Colonic mucosa (tissue), 4 donors: Measurements from ENCODE around the gene RAB6C. TPM values are rescaled to one million over a fixed set of nuclear protein-coding genes. Genes with fewer than 3 reads are reported as not detected.
"Not testable (repeated sequence)": the region's sequence is repeated elsewhere in the genome, so short reads cannot be mapped to it uniquely, and the experiment has no call there.

Source experiments
- DNase-seq: peaks from one replicate; pipeline ENCODE4 v3.0.0-alpha.2; 2020
- H3K27ac ChIP-seq: fragments of 200-600 bp; one replicate; pipeline ENCODE4 v1.8.0; 2021
- H3K27me3 ChIP-seq: fragments of 200-600 bp; one replicate; pipeline ENCODE4 v1.8.0; 2021
- H3K36me3 ChIP-seq: fragments of 200-600 bp; one replicate; pipeline ENCODE4 v1.8.0; 2021
- H3K4me1 ChIP-seq: fragments of 200-600 bp; one replicate; pipeline ENCODE4 v1.8.0; 2021; ENCODE audit warnings: mild to moderate bottlenecking
- H3K4me3 ChIP-seq: fragments of 200-600 bp; one replicate; pipeline ENCODE4 v1.8.0; 2021
- H3K9ac ChIP-seq, 2 donors: one replicate each; pipeline ENCODE4 v1.7.0; 2013; ENCODE audit warnings: control low read depth in 2 of 2, low read depth in 2 of 2, low read length in 2 of 2
- H3K9me3 ChIP-seq: fragments of 200-600 bp; one replicate; pipeline ENCODE4 v1.8.0; 2021
- intact Hi-C: fragments of 100-400 bp; cut with DNase I; formaldehyde crosslinking; loops from one replicate; pipeline ENCODE4 v1.14.1; 2022
- total RNA-seq, 2 donors: library from RNA; stranded (reverse); fragmentation: NEBNext Ultra II Directional in 1 of 2; extraction: Animal tissue kit (Norgen Biotek cat#: 25700) in 1 of 2; gene quantifications; one replicate each; pipeline ENCODE4 v1.2.1, GENCODE V29; 2021
- TF ChIP-seq, protein P1 (sequence below): fragments of 200-600 bp; IDR thresholded peaks from one replicate; pipeline ENCODE4 v1.8.0; 2022; ENCODE audit warnings: antibody characterized with exemption, mild to moderate bottlenecking
- donor health status: healthy.
- donor health status: DM: no; HTN: no; CAD: no.
- donor health status: DM: no; HTN: no; CAD: no.

Gene RAB6C
- total RNA-seq, 2 donors from 2014 or later = 0.08 TPM; not detected in 1

DNA sequence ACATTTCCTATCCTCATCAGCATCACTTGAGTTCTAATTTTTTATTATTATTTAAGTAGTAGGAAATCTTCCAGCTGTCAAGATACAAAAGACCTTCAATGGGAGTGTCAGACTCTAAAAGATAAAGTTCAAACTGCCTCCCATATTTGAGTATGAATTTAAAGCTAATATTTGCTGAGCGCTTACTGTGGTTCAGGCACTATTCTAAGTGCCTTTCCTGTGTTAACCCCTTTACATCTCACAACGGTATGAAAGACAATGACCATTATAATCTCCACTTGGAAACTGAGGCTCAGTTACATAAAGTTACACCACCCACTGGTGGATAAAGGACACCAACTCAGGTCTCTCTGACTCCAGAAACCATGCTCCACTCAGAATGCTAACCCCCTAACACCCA, 39.9 kb downstream of the RAB6C start:
- intact Hi-C loops = no loop called here
- no peaks in the 10 kb centered on the region for H3K4me1 ChIP-seq
- no peak overlapping the region for H3K27ac ChIP-seq
- H3K36me3 ChIP-seq = no peaks in the 10 kb centered on the region
- TF ChIP-seq, protein P1, sequence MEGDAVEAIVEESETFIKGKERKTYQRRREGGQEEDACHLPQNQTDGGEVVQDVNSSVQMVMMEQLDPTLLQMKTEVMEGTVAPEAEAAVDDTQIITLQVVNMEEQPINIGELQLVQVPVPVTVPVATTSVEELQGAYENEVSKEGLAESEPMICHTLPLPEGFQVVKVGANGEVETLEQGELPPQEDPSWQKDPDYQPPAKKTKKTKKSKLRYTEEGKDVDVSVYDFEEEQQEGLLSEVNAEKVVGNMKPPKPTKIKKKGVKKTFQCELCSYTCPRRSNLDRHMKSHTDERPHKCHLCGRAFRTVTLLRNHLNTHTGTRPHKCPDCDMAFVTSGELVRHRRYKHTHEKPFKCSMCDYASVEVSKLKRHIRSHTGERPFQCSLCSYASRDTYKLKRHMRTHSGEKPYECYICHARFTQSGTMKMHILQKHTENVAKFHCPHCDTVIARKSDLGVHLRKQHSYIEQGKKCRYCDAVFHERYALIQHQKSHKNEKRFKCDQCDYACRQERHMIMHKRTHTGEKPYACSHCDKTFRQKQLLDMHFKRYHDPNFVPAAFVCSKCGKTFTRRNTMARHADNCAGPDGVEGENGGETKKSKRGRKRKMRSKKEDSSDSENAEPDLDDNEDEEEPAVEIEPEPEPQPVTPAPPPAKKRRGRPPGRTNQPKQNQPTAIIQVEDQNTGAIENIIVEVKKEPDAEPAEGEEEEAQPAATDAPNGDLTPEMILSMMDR = no peak
- no peaks in the 10 kb centered on the region for H3K9me3 ChIP-seq
- no peak overlapping the region for H3K9ac ChIP-seq
- DNase-seq = no peak
- no peak overlapping the region for H3K4me3 ChIP-seq
- H3K27me3 ChIP-seq = no peaks in the 10 kb centered on the region

DNA sequence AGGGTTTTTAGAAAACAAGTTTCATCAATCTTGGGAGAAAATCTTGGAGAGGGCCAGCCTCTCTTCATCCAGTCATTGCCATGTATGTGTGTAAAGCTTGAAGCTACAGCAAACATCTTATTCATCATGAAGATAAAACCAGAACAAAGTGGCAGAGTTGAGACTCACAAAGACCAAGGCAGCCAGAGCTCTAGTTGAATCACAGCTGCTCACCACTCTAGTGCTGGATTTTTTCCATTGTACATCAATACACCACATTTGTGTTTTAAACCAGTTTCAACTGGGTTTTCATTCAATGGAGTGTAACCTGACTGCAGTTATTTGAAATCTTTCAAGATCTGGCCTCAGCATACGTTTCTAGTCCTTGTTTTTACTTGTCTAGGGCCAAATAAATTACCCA, 40.6 kb downstream of the RAB6C start:
- H3K27me3 ChIP-seq, H3K9me3 ChIP-seq, H3K4me3 ChIP-seq, intact Hi-C loops, H3K36me3 ChIP-seq, DNase-seq, H3K4me1 ChIP-seq, H3K27ac ChIP-seq, H3K9ac ChIP-seq: not testable (repeated sequence)

DNA sequence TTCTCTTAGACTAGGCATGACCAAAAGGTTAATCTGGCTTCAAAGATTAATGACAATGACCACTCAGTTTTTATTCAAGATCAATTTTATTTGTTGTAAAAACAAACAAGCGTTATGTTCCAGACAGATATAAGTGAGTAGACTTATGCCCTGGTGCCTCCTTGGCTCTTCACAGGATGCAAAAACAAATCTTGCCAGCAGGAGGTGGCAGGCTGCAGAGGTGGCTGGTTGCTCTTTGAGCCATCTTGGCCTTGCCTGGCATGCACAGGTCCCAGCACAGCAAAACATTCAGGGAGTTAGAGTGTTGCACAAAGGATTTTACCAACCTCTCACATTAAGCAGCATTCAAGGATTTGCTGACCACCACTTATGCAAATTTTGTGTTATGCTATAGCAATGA, 46.5 kb downstream of the RAB6C start:
- H3K9me3 ChIP-seq, H3K36me3 ChIP-seq, H3K9ac ChIP-seq, H3K27ac ChIP-seq, intact Hi-C loops, H3K4me3 ChIP-seq, H3K27me3 ChIP-seq, H3K4me1 ChIP-seq: not testable (repeated sequence)
- DNase-seq = peak; percentile 18

Other genes starting within 250 kb of the RAB6C start
- not detected for gene POTEF, start 149.6 kb downstream of the RAB6C start, total RNA-seq
- gene CCDC74B, start 165.4 kb downstream of the RAB6C start, total RNA-seq = under 1 TPM; 0.35 to 0.64 TPM
- 10 to 100 TPM; 32.4 to 73.0 TPM for gene SMPD4, start 201.9 kb downstream of the RAB6C start, total RNA-seq
- gene MZT2B, start 202.6 kb downstream of the RAB6C start, total RNA-seq = 100 to 1,000 TPM; 240 to 318 TPM
- not detected for gene TUBA3E, start 218.8 kb downstream of the RAB6C start, total RNA-seq